ENCODE data around the gene TCF4. TPM values are rescaled to one million over a fixed set of nuclear protein-coding genes. Genes with fewer than 3 reads are reported as not detected.

TCF4 gene
- total RNA-seq, 2 experiments from 2014 or later = 0.28 to 0.45 TPM

GRCh38 chr18:55418439-55418838 lies 169.6 kb downstream of the TCF4 start:
- ChIA-PET POLR2A (no interaction called here), CTCF (no interaction called here)
- H3K4me1 Mint-ChIP-seq = no peaks in the 10 kb centered on the region
- H3K9me3 Mint-ChIP-seq = no peaks in the 10 kb centered on the region
- no peak for DNase-seq
- H3K27ac Mint-ChIP-seq = no peak overlapping the region
- H3K27me3 Mint-ChIP-seq = peaks cover 4% of the 10 kb centered on the region
- no peaks in the 10 kb centered on the region for H3K36me3 Mint-ChIP-seq (ENCODE audit: low read depth)
- H3K4me3 Mint-ChIP-seq = no peak overlapping the region

GRCh38 chr18:55416791-55417190 lies 171.2 kb downstream of the TCF4 start:
- ChIA-PET CTCF (interaction anchor here (1.5 to 2.0 kb wide), 2 partner anchors 454 to 1159 kb away, joined by 4 to 9 read pairs; no protein-coding TSS in a partner anchor), POLR2A (no interaction called here)
- Mint-ChIP-seq H3K27ac (no peak overlapping the region), H3K4me3 (no peak overlapping the region), H3K27me3 (peaks cover 4% of the 10 kb centered on the region), H3K4me1 (no peaks in the 10 kb centered on the region), H3K9me3 (no peaks in the 10 kb centered on the region), H3K36me3 (ENCODE audit: low read depth) (no peaks in the 10 kb centered on the region)
- DNase-seq = no peak

DNA sequence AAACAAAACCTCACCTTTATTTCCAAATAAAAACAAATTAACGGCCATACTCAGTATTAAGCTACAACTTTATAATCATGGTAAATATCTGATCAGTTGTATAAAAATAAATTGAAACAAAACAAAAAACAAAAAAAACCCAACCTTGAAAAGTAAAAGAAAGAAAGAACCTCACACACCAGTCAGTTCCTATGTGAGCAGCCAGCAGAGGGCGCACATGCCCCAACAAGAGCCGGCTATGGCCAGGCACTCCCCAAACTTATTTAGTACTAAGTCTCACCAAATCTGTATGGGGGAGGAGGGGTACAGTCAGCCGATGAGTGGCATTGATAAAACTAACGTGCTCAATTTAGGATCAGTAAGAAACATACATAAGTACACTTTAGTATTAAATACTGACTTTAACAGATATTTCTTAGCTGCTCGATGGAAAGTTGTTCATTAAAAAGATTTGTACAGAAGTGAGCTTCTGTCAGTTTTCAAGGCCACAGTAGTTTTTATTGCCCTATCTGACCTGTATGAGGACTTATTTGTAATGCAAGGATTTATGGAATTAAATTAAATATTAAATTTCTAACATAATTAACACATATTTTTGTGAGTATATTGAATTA lies 172.6 kb downstream of the TCF4 start:
- DNase-seq = peak; percentile 74
- ChIA-PET CTCF (interaction anchor here (0.6 to 2.0 kb wide), 8 partner anchors 9 to 1161 kb away, joined by 3 to 9 read pairs (median 4); no protein-coding TSS in a partner anchor), POLR2A (no interaction called here)
- Mint-ChIP-seq H3K4me3 (no peak overlapping the region), H3K27me3 (peaks cover 2% of the 10 kb centered on the region), H3K27ac (no peak overlapping the region), H3K4me1 (no peaks in the 10 kb centered on the region), H3K36me3 (ENCODE audit: low read depth) (no peaks in the 10 kb centered on the region), H3K9me3 (no peaks in the 10 kb centered on the region)

DNA sequence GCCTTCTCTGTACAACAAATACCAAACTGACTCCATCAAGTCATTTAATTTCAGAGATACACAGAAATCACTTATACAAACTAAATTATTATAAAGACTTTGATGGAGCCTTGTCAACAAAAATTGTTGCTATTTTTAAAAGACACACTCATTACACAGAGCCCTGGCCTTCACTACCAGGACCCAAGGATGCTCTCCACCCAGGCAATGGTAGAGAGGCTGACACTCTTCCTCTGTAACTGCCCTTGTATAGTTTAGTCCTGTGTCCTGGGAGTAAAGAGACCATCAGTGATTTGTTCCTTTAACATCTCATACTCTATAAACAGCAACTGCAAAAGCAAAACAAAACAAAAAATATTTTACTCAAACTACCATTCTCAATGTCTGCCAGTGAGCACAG lies 173.5 kb downstream of the TCF4 start:
- Mint-ChIP-seq H3K36me3 (ENCODE audit: low read depth) (no peaks in the 10 kb centered on the region), H3K27me3 (no peaks in the 10 kb centered on the region), H3K4me3 (no peak overlapping the region), H3K4me1 (no peaks in the 10 kb centered on the region), H3K27ac (no peak overlapping the region), H3K9me3 (no peaks in the 10 kb centered on the region)
- no peak for DNase-seq
- CTCF ChIA-PET = interaction anchor here (1.0 to 1.8 kb wide), 4 partner anchors 9 to 180 kb away, joined by 3 to 9 read pairs (median 4); no protein-coding TSS in a partner anchor
- POLR2A ChIA-PET = no interaction called here

GRCh38 chr18:55413474-55413873 lies 174.5 kb downstream of the TCF4 start:
- Mint-ChIP-seq H3K27me3 (no peaks in the 10 kb centered on the region), H3K4me1 (no peaks in the 10 kb centered on the region), H3K4me3 (no peak overlapping the region), H3K27ac (no peak overlapping the region), H3K9me3 (no peaks in the 10 kb centered on the region), H3K36me3 (ENCODE audit: low read depth) (no peaks in the 10 kb centered on the region)
- POLR2A ChIA-PET = no interaction called here
- CTCF ChIA-PET = no interaction called here
- no peak for DNase-seq

GRCh38 chr18:55407774-55408535 lies 180.0 kb downstream of the TCF4 start:
- CTCF ChIA-PET = no interaction called here
- H3K9me3 Mint-ChIP-seq = no peaks in the 10 kb centered on the region
- H3K27me3 Mint-ChIP-seq = no peaks in the 10 kb centered on the region
- DNase-seq = no peak
- H3K27ac Mint-ChIP-seq = no peak overlapping the region
- H3K4me1 Mint-ChIP-seq = no peaks in the 10 kb centered on the region
- H3K4me3 Mint-ChIP-seq = no peak overlapping the region
- POLR2A ChIA-PET = no interaction called here
- H3K36me3 Mint-ChIP-seq (ENCODE audit: low read depth) = no peaks in the 10 kb centered on the region

- Mint-ChIP-seq H3K9me3 (no peaks in the 10 kb centered on the region), H3K4me1 (no peaks in the 10 kb centered on the region), H3K4me3 (no peak overlapping the region), H3K27me3 (no peaks in the 10 kb centered on the region), H3K36me3 (ENCODE audit: low read depth) (no peaks in the 10 kb centered on the region), H3K27ac (no peak overlapping the region)
- no peak for DNase-seq
- CTCF ChIA-PET = no interaction called here
- POLR2A ChIA-PET = no interaction called here
These were observed 180.8 kb downstream of the TCF4 start for GRCh38 chr18:55407191-55407590.

- Mint-ChIP-seq H3K9me3 (no peaks in the 10 kb centered on the region), H3K27me3 (no peaks in the 10 kb centered on the region), H3K27ac (no peak overlapping the region), H3K4me3 (no peak overlapping the region), H3K4me1 (no peaks in the 10 kb centered on the region), H3K36me3 (ENCODE audit: low read depth) (no peaks in the 10 kb centered on the region)
- ChIA-PET POLR2A (no interaction called here), CTCF (no interaction called here)
- DNase-seq = no peak
These were observed 181.5 kb downstream of the TCF4 start for GRCh38 chr18:55406451-55406991.

GRCh38 chr18:55405893-55406406 lies 182.0 kb downstream of the TCF4 start:
- Mint-ChIP-seq H3K27me3 (no peaks in the 10 kb centered on the region), H3K36me3 (ENCODE audit: low read depth) (no peaks in the 10 kb centered on the region), H3K4me1 (no peaks in the 10 kb centered on the region), H3K9me3 (no peaks in the 10 kb centered on the region), H3K27ac (no peak overlapping the region), H3K4me3 (no peak overlapping the region)
- ChIA-PET CTCF (no interaction called here), POLR2A (no interaction called here)
- DNase-seq = no peak

- Mint-ChIP-seq H3K9me3 (no peaks in the 10 kb centered on the region), H3K36me3 (ENCODE audit: low read depth) (no peaks in the 10 kb centered on the region), H3K27ac (no peak overlapping the region), H3K4me3 (no peak overlapping the region), H3K4me1 (no peaks in the 10 kb centered on the region), H3K27me3 (no peaks in the 10 kb centered on the region)
- POLR2A ChIA-PET = no interaction called here
- no peak for DNase-seq
- CTCF ChIA-PET = interaction anchor here (1.0 kb wide), 1 partner anchor 10 kb away, joined by 4 read pairs; no protein-coding TSS in a partner anchor
These were observed 182.5 kb downstream of the TCF4 start for GRCh38 chr18:55405475-55405874.

- no peak overlapping the region for H3K27ac Mint-ChIP-seq
- H3K4me3 Mint-ChIP-seq = no peak overlapping the region
- H3K4me1 Mint-ChIP-seq = no peaks in the 10 kb centered on the region
- no peaks in the 10 kb centered on the region for H3K36me3 Mint-ChIP-seq (ENCODE audit: low read depth)
- ChIA-PET CTCF (interaction anchor here (1.0 kb wide), 1 partner anchor 11 kb away, joined by 4 read pairs; no protein-coding TSS in a partner anchor), POLR2A (no interaction called here)
- no peak for DNase-seq
- no peaks in the 10 kb centered on the region for H3K27me3 Mint-ChIP-seq
- no peaks in the 10 kb centered on the region for H3K9me3 Mint-ChIP-seq
These were observed 183.0 kb downstream of the TCF4 start for GRCh38 chr18:55404832-55405465.

GRCh38 chr18:55404136-55404830 lies 183.7 kb downstream of the TCF4 start:
- no peaks in the 10 kb centered on the region for H3K9me3 Mint-ChIP-seq
- H3K27ac Mint-ChIP-seq = no peak overlapping the region
- no peaks in the 10 kb centered on the region for H3K36me3 Mint-ChIP-seq (ENCODE audit: low read depth)
- DNase-seq = no peak
- H3K27me3 Mint-ChIP-seq = no peaks in the 10 kb centered on the region
- POLR2A ChIA-PET = no interaction called here
- no peaks in the 10 kb centered on the region for H3K4me1 Mint-ChIP-seq
- H3K4me3 Mint-ChIP-seq = no peak overlapping the region
- CTCF ChIA-PET = interaction anchor here (1.0 kb wide), 1 partner anchor 11 kb away, joined by 4 read pairs; no protein-coding TSS in a partner anchor

Measured in activated CD4-positive, alpha-beta memory T cell treated with anti-CD3 and anti-CD28 coated beads, Interleukin-2, amount 10 ng/mL, durations not matched to agents 7 days and 5 days (primary cell).